HG02884 (cell line): ENCODE results near the gene NLRP7.
"Not testable (repeated sequence)": the region's sequence is repeated elsewhere in the genome, so short reads cannot be mapped to it uniquely, and the experiment has no call there.

Experiments used
- ATAC-seq: cut with Tn5 transposase; IDR thresholded peaks from one replicate; pipeline ENCODE4 v1.9.1; 2021; ENCODE audit warnings: mild to moderate bottlenecking, moderate library complexity; ENCODE audit not compliant: unreplicated experiment

The NLRP7 gene

GRCh38 chr19:54919646-54920563 lies 27.4 kb downstream of the NLRP7 start:
- not testable (repeated sequence) for ATAC-seq

DNA sequence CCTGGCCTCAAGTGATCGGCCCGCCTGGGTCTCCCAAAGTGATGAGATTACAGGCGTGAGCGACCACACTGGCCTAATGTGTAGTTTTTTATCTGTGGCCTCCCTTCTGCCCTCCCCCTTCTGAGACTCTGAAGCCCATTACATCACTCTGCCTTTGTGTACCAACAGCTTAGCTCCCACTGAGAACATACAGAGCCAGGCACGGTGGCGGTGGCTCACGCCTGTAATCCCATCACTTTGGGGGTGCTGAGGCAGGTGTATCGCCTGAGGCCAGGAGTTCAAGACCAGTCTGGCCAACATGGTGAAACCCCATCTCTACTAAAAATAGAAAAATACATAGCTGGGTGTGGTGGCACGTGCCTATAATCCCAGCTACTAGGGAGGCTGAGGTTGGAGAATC lies 28.8 kb downstream of the NLRP7 start:
- ATAC-seq: no peak

DNA sequence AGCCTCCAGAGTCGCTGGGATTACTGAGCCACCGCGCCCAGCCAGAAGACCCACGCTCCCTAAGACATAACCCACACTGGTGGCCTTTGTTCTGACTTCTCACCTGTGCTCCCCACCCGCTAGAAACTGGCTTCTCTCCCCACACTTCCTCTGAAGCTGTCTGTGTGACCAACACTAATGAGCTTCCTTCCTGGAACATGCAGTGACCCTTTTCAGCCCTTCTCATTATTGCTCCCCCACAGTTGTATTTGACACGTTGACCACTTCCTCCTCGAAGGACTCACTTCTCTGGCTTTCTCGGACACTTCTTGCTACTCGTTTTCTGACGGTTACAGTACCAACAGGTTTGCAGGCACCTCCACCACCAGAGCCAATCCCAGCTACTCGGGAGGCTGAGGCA lies 30.5 kb downstream of the NLRP7 start:
- ATAC-seq: no peak

DNA sequence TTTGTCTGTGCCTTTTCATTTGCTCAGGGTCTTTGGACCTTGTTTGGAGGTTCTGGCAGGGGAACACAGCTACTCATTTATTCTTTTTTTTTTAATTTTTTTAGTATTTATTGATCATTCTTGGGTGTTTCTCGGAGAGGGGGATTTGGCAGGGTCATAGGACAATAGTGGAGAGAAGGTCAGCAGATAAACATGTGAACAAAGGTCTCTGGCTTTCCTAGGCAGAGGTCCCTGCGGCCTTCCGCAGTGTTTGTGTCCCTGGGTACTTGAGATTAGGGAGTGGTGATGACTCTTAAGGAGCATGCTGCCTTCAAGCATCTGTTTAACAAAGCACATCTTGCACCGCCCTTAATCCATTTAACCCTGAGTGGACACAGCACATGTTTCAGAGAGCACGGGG lies 39.4 kb downstream of the NLRP7 start:
- ATAC-seq: not testable (repeated sequence)

DNA sequence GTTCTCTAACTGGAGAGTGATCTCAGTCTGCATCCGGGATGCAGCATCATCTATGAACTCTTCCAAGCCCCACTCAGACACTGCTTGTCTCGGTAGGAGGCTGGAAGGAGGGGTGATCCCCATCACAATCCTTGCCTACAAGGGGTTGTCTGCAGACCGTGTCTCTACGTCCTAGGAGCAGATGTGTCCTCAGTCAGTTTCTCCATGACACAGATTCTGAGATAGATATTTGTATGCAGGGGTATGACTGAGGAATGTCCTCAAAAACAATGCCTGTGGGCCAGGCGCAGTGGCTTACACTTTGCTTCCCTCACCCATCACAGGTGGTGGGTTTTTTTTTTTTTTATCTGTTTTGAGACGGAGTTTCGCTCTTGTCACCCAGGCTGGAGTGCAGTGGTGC lies 40.5 kb downstream of the NLRP7 start:
- no peak for ATAC-seq

DNA sequence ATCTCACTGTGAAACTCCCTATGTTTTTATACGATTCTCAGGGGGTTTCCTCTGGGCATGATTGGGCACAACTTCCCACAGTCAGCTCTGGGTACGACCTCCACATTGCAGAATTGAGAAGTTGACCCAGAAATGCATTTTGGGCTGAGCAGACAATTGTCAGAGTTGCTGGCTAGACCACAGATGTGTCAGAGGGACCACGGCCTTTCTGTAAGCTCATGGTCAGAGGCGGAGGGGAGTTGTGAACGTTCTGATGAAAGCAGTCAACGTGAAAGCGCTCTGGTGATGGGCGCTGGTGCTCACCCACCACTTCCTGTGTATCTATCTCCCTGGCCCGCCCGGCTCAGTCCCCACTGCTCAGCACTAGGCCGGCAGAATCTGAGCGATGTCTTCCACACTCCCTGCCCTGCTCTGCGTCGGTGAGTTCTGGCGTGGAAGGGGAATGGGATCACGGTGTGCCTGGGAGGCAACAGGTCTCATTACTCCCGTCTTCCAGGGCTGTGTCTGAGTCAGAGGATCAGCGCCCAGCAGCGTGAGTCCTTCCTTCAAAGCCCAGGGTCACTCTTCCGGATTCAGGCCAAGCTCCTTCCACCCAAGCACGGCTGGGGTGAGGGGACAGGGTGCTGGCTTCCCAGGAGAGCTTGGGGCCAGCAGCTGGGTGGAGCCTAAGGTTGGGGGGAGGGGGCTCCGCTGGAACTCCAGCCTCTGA lies 41.4 kb downstream of the NLRP7 start, which contains the start of gene NCR1:
TSS of gene NCR1 (plus strand) at position 346 of the 709 bp plus-strand sequence. CDS start at position 386, 40 bp downstream.
- no peak for ATAC-seq

DNA sequence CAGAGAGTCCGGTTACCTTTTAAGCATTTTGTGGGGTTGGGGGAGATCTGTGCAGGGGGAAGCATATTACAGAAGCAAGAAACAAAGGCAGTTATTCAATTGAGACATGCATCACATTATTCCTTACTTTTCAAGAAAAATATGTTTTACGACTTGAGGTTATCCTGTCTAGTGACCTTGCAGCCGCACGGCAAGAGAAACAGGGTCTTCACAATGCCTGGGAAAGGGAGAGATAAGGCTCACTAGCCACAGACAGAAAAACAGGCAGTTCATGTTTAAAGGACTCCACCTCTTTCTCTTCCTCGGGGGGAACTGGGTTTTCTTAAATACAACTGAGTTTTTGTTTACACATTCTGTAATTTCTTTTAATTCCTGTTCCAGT lies 41.9 kb downstream of the NLRP7 start:
- ATAC-seq: no peak

DNA sequence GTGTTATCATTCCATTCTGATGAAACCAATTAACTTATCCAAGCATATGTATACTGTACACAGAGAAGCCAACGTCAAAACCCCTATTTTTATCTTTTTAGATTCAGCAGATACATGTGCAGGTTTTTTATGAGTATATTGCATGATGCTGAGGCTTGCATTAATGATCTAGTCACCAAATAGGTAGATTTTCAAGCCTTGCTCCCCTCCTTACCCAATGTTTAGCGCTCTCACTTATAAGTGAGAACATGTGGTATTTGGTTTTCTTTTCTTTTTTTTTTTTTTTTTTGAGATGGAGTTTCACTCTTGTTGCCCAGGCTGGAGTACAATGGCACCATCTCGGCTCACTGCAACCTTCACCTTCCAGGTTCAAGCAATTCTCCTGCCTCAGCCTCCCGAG lies 43.1 kb downstream of the NLRP7 start:
- not testable (repeated sequence) for ATAC-seq

DNA sequence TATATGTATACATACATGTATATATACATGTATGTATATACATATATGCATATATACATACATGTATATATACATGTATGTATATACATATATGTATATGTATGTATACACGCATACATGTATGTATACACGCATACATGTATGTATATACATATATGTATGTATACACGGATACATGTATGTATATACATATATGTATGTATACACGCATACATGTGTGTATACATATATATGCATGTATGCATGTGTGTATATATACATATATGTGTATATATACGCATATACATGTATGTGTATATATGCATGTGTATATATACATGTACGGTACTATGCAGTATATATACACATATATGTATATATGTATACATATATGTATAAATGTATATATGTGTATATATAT lies 44.0 kb downstream of the NLRP7 start:
- no peak for ATAC-seq

DNA sequence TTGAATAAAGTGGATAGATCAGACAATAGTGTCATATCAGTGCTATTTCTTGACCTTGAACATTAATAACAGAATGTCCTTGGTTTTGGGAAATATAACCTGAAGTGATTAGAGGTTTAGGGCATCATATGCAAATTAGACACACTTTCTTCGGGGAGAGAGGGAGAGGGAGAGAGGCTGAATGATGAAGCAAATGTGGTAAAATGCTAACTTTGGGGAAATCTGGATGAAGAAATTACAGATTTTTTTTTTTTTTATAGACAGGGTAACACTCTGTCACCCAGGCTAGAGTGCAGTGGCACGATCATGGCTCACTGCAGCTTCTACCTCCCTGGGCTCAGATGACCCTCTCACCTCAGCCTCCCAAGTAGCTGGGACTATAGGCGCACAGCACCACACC lies 45.3 kb downstream of the NLRP7 start:
- no peak for ATAC-seq

DNA sequence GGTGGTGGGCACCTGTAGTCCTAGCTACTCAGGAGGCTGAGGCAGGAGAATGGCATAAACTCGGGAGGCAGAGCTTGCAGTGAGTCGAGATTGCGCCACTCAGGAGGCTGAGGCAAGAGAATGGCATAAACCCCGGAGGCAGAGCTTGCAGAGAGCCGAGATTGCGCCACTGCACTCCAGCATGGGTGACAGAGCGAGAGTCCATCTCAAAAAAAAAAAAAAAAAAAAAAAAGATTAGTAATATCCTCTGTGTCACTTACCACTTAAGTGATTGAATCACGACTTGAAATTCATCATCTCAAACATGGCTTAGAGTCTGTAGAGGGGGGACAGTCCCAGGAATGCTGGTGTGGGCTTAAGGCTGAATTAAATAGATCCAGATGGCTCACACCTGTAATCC lies 46.2 kb downstream of the NLRP7 start:
- not testable (repeated sequence) for ATAC-seq

GRCh38 chr19:54899646-54900045 lies 47.7 kb downstream of the NLRP7 start:
- not testable (repeated sequence) for ATAC-seq

DNA sequence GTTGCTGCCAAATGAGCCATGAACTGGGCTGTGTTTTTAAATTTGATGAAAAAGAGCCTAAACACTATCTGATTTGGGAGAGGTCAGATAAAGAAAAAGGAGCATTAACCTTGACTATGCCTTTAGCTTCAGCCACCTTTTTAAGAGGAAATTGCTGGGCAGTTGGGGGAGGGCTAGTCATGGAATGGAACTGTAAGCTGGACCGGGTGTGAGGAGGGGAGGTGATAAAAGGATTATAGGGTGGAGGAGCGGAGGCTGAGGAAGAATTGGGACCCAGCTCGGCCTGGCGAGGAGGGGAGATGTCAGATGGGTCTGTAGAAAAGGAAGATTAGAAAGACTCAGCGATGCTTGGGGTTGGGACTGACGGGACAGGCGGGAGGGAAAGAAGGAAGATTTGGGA lies 48.6 kb downstream of the NLRP7 start:
- not testable (repeated sequence) for ATAC-seq

GRCh38 chr19:54896036-54896435 lies 51.3 kb downstream of the NLRP7 start:
- no peak for ATAC-seq

DNA sequence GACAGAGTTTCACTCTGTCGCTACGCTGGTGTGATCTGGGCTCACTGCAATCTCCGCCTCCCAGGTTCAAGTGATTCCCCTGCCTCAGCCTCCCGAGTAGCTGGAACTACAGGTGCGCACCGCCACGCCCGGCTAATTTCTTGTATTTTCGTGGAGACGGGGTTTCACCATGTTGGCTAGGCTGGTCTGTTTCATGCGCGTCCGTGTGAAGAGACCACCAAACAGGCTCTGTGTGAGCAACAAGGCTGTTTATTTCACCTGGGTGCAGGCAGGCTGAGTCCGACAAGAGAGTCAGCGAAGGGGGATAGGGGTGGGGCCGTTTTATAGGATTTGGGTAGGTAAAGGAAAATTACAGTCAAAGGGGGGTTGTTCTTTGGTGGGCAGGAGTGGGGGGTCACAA lies 53.2 kb downstream of the NLRP7 start:
- not testable (repeated sequence) for ATAC-seq

DNA sequence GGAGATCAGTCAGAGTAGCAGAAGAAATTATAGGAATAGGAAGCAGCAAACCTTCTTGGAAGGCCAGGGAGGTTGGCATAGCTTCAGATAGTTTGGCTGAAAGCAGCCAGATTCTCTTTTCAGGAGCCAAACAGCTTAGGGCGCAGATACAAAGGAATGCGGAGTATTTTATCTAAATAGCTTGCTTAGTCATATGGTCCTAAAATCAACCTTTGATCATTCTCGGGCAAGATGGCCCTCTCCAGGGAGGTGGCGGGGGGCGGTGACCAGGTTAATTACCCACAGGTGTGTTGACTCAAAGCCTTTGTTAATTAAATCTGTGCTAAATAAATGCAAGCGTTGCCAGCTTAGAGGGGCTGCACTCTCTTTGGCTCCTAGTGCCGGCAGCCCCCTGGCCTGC lies 53.9 kb downstream of the NLRP7 start:
- no peak for ATAC-seq

- no peak for ATAC-seq
Measured at GRCh38 chr19:54889566-54889965, 57.8 kb downstream of the NLRP7 start.

- ATAC-seq: no peak
Measured at GRCh38 chr19:54888239-54888638, 59.1 kb downstream of the NLRP7 start.

DNA sequence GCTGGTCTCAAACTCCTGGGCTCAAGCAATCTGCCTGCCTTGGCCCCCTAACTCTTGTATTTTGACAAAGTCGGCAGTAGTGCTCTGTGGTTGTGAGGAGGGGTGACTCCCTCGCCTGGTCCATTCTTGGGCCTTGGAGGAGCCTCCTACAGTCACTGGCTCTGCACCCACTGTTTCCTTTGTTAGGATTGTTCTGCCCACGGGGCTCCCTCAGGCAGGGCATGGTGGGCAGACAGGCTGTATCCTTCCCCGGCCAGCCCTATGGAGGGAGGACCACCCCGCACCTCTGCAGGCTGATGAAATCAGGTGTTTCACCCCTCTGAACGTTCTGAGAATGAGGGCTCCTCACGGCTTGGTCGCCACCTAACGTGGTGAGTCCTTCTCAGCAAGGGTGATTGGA lies 64.1 kb downstream of the NLRP7 start:
- ATAC-seq: no peak

DNA sequence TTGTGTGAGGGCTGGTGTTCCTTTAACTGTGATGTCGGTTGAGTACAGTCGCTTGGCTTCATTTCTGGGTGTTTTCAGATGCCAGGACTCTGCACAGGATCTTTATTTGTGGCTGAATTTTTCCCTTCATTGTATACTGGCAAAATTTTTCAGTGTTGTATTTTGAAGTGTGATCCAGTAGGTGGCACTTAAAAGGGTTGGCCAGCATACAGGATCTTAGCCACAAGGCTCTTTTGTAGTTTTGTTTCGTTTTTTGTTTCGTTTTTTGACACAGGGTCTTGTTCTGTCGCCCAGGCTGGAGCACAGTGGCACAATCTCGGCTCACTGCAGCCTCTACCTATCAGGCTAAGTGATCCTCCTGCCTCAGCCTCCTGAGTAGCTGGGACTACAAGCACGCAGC lies 64.6 kb downstream of the NLRP7 start:
- no peak for ATAC-seq

- no peak for ATAC-seq
Measured at GRCh38 chr19:54881884-54882283, 65.4 kb downstream of the NLRP7 start.

DNA sequence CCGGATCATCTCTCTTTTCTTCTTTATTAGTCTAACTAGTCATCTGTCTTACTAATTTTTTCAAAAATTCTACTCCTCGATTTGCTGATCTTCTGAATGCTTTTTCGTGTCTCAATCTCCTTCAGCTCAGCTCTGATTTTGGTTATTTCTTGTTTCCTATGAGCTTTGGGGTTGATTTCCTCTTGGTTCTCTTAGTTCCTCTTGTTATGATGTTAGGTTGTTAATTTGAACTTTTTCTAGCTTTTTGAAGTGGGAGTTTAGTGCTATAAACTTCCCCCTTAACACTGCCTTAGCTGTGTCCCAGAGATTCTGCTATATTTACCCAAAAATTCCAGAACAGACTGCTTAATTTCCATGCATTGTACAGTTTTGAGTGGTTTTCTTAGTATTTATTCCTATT lies 69.9 kb downstream of the NLRP7 start:
- no peak for ATAC-seq
